ENCODE measurements around the gene DGKB.

Gene DGKB

GRCh38 chr7:14817829-14818614 lies 84.5 kb downstream of the DGKB start:
- Histone ChIP-seq H3K27me3 (ENCODE audit: insufficient read depth, poor library complexity, severe bottlenecking) (no peaks in the 10 kb centered on the region), H3K9me3 (ENCODE audit: severe bottlenecking) (no peaks in the 10 kb centered on the region), H3K27ac (ENCODE audit: poor library complexity, severe bottlenecking) (no peak overlapping the region), H3K4me1 (ENCODE audit: insufficient read depth, poor library complexity, severe bottlenecking) (no peaks in the 10 kb centered on the region), H3K4me3 (ENCODE audit: severe bottlenecking) (no peak overlapping the region), H3K36me3 (ENCODE audit: low read depth) (no peaks in the 10 kb centered on the region)
- TF ChIP-seq CTCF (IDR thresholded peaks at IDR 0.05; ENCODE audit: poor library complexity, severe bottlenecking), result no peak
- DNase-seq (ENCODE audit: low spot score) (no peak), ATAC-seq (ENCODE audit: low read depth) (no peak)

GRCh38 chr7:14807507-14807906 lies 95.0 kb downstream of the DGKB start:
- Histone ChIP-seq H3K9me3 (ENCODE audit: severe bottlenecking) (no peaks in the 10 kb centered on the region), H3K36me3 (ENCODE audit: low read depth) (no peaks in the 10 kb centered on the region), H3K27ac (ENCODE audit: poor library complexity, severe bottlenecking) (no peak overlapping the region), H3K27me3 (ENCODE audit: insufficient read depth, poor library complexity, severe bottlenecking) (no peaks in the 10 kb centered on the region), H3K4me1 (ENCODE audit: insufficient read depth, poor library complexity, severe bottlenecking) (no peaks in the 10 kb centered on the region), H3K4me3 (ENCODE audit: severe bottlenecking) (no peak overlapping the region)
- ATAC-seq (ENCODE audit: low read depth) (no peak), DNase-seq (ENCODE audit: low spot score) (no peak)
- no peak for TF ChIP-seq CTCF (IDR thresholded peaks at IDR 0.05; ENCODE audit: poor library complexity, severe bottlenecking)

- Histone ChIP-seq H3K36me3 (ENCODE audit: low read depth) (no peaks in the 10 kb centered on the region), H3K4me3 (ENCODE audit: severe bottlenecking) (no peak overlapping the region), H3K9me3 (ENCODE audit: severe bottlenecking) (no peaks in the 10 kb centered on the region), H3K27me3 (ENCODE audit: insufficient read depth, poor library complexity, severe bottlenecking) (no peaks in the 10 kb centered on the region), H3K4me1 (ENCODE audit: insufficient read depth, poor library complexity, severe bottlenecking) (no peaks in the 10 kb centered on the region), H3K27ac (ENCODE audit: poor library complexity, severe bottlenecking) (no peak overlapping the region)
- TF ChIP-seq CTCF (IDR thresholded peaks at IDR 0.05; ENCODE audit: poor library complexity, severe bottlenecking), result no peak
- DNase-seq (ENCODE audit: low spot score) (no peak), ATAC-seq (ENCODE audit: low read depth) (no peak)
Observed at GRCh38 chr7:14806891-14807290, 95.7 kb downstream of the DGKB start.

- no peak for TF ChIP-seq CTCF (IDR thresholded peaks at IDR 0.05; ENCODE audit: poor library complexity, severe bottlenecking)
- H3K27ac ChIP-seq (ENCODE audit: poor library complexity, severe bottlenecking), result no peak overlapping the region
- H3K27me3 ChIP-seq (ENCODE audit: insufficient read depth, poor library complexity, severe bottlenecking), result no peaks in the 10 kb centered on the region
- H3K36me3 ChIP-seq (ENCODE audit: low read depth), result no peaks in the 10 kb centered on the region
- H3K4me1 ChIP-seq (ENCODE audit: insufficient read depth, poor library complexity, severe bottlenecking), result no peaks in the 10 kb centered on the region
- no peaks in the 10 kb centered on the region for H3K9me3 ChIP-seq (ENCODE audit: severe bottlenecking)
- DNase-seq (ENCODE audit: low spot score) (no peak), ATAC-seq (ENCODE audit: low read depth) (no peak)
- no peak overlapping the region for H3K4me3 ChIP-seq (ENCODE audit: severe bottlenecking)
Observed at GRCh38 chr7:14805105-14805719, 97.3 kb downstream of the DGKB start.

- Histone ChIP-seq H3K4me1 (ENCODE audit: insufficient read depth, poor library complexity, severe bottlenecking) (no peaks in the 10 kb centered on the region), H3K9me3 (ENCODE audit: severe bottlenecking) (no peaks in the 10 kb centered on the region), H3K36me3 (ENCODE audit: low read depth) (no peaks in the 10 kb centered on the region), H3K4me3 (ENCODE audit: severe bottlenecking) (no peak overlapping the region), H3K27ac (ENCODE audit: poor library complexity, severe bottlenecking) (no peak overlapping the region), H3K27me3 (ENCODE audit: insufficient read depth, poor library complexity, severe bottlenecking) (no peaks in the 10 kb centered on the region)
- ATAC-seq (ENCODE audit: low read depth) (no peak), DNase-seq (ENCODE audit: low spot score) (no peak)
- TF ChIP-seq CTCF (IDR thresholded peaks at IDR 0.05; ENCODE audit: poor library complexity, severe bottlenecking), result no peak
Observed at GRCh38 chr7:14800664-14801063, 101.9 kb downstream of the DGKB start.

Data from RWPE2 (cell line).